Nephron progenitor cell (in vitro differentiated cells): ENCODE data around the gene ZNF76.

Experiments used
- DNase-seq: peaks from one replicate; pipeline ENCODE4 v3.0.0; 2021
- H3K27ac Mint-ChIP-seq: 2 replicates; pipeline ENCODE4 v1.8.0; 2021; ENCODE audit warnings: mild to moderate bottlenecking, moderate library complexity, mixed read lengths
- H3K27me3 Mint-ChIP-seq: 2 replicates; pipeline ENCODE4 v1.8.0; 2021; ENCODE audit warnings: mild to moderate bottlenecking, low read depth, mixed read lengths; ENCODE audit not compliant: poor library complexity
- H3K36me3 Mint-ChIP-seq: 2 replicates; pipeline ENCODE4 v1.8.0; 2021; ENCODE audit warnings: low read depth, mixed read lengths
- H3K4me1 Mint-ChIP-seq: 2 replicates; pipeline ENCODE4 v1.8.0; 2021; ENCODE audit warnings: mixed read lengths
- H3K4me3 Mint-ChIP-seq: 2 replicates; pipeline ENCODE4 v1.8.0; 2021; ENCODE audit warnings: mild to moderate bottlenecking, moderate library complexity, mixed read lengths
- H3K9me3 Mint-ChIP-seq: 2 replicates; pipeline ENCODE4 v1.8.0; 2021; ENCODE audit warnings: mild to moderate bottlenecking, moderate library complexity, mixed read lengths
- CTCF ChIP-seq: fragments of 200-600 bp; sonication (generic); IDR thresholded peaks from 2 replicates; pipeline ENCODE4 v1.5.0; 2021; ENCODE audit warnings: antibody characterized with exemption

The ZNF76 gene

GRCh38 chr6:35318196-35319171 is 58.9 kb downstream of the ZNF76 start:
- peaks cover 8% of the 10 kb centered on the region for H3K36me3 Mint-ChIP-seq
- peaks cover 25% of the 10 kb centered on the region for H3K4me1 Mint-ChIP-seq

GRCh38 chr6:35319346-35320030 is 60.0 kb downstream of the ZNF76 start:
- H3K4me1 Mint-ChIP-seq = peaks cover 25% of the 10 kb centered on the region
- TF ChIP-seq CTCF = no peak
- no peak for DNase-seq
- no peak overlapping the region for H3K4me3 Mint-ChIP-seq
- no peak overlapping the region for H3K27ac Mint-ChIP-seq
- peaks cover 32% of the 10 kb centered on the region for H3K27me3 Mint-ChIP-seq
- peaks cover 9% of the 10 kb centered on the region for H3K9me3 Mint-ChIP-seq
- peaks cover 8% of the 10 kb centered on the region for H3K36me3 Mint-ChIP-seq

More at GRCh38 chr6:35318196-35319171, 58.9 kb downstream of the ZNF76 start:
- peaks cover 9% of the 10 kb centered on the region for H3K9me3 Mint-ChIP-seq
- no peak for TF ChIP-seq CTCF
- H3K4me3 Mint-ChIP-seq = peak overlapping the region; percentile 88
- DNase-seq = peak; percentile 97
- peak overlapping the region; percentile 52 for H3K27ac Mint-ChIP-seq
- H3K27me3 Mint-ChIP-seq = peaks cover 39% of the 10 kb centered on the region

- peaks cover 9% of the 10 kb centered on the region for H3K9me3 Mint-ChIP-seq
- H3K27ac Mint-ChIP-seq = no peak overlapping the region
- no peak overlapping the region for H3K4me3 Mint-ChIP-seq
- peaks cover 25% of the 10 kb centered on the region for H3K4me1 Mint-ChIP-seq
- peaks cover 8% of the 10 kb centered on the region for H3K36me3 Mint-ChIP-seq
- no peak for TF ChIP-seq CTCF
- DNase-seq = no peak
- H3K27me3 Mint-ChIP-seq = peaks cover 26% of the 10 kb centered on the region
These were observed 60.5 kb downstream of the ZNF76 start for GRCh38 chr6:35320031-35320410.

- Mint-ChIP-seq H3K36me3 (peaks cover 8% of the 10 kb centered on the region), H3K4me3 (no peak overlapping the region), H3K4me1 (peaks cover 25% of the 10 kb centered on the region), H3K9me3 (peaks cover 9% of the 10 kb centered on the region), H3K27me3 (peaks cover 21% of the 10 kb centered on the region), H3K27ac (no peak overlapping the region)
- no peak for TF ChIP-seq CTCF
- no peak for DNase-seq
These were observed 61.6 kb downstream of the ZNF76 start for GRCh38 chr6:35321091-35321490.

- DNase-seq = peak; percentile 58
- peaks cover 7% of the 10 kb centered on the region for H3K4me1 Mint-ChIP-seq
- H3K27ac Mint-ChIP-seq = no peak overlapping the region
- peaks cover 6% of the 10 kb centered on the region for H3K27me3 Mint-ChIP-seq
- peaks cover 17% of the 10 kb centered on the region for H3K9me3 Mint-ChIP-seq
- no peaks in the 10 kb centered on the region for H3K36me3 Mint-ChIP-seq
- H3K4me3 Mint-ChIP-seq = no peak overlapping the region
- TF ChIP-seq CTCF = peak; percentile 47
These were observed 68.0 kb downstream of the ZNF76 start for GRCh38 chr6:35327349-35328027.
